HPDE6-E6E7 (cell line): ENCODE measurements around the gene HNRNPA2B1.
"Not testable (repeated sequence)": the region's sequence is repeated elsewhere in the genome, so short reads cannot be mapped to it uniquely, and the experiment has no call there.

Source experiments
- DNase-seq: peaks from one replicate; pipeline ENCODE4 v3.0.0; 2011; ENCODE audit warnings: missing footprints; ENCODE audit errors: extremely low spot score

The HNRNPA2B1 gene

DNA sequence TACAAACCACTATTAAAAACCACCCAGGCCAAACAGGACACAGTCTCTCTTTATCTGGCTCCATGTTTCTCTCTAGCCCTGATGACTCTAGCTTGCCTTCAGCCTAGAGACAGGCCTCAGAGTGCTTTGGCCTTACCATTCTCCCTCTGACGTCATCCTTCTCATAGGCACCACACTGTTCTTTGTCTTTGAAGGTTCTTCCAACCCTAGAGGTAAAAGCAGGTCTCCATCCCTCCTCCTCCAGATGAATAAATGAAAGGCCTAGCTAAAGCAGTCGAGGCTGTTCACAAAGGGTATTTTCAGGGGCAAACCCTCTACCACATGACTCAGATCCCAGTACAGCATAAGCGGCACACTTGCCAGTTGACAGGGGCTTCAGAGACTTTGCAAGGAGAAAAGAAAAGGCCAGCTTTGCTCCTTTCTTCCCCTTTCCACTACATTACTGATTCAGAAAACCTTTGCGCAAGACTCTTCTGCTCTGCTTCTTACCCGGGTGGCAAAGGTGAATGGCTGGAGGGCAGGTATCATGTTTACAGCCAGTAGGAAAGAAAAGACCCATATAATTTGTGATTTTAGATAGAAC lies 33.8 kb downstream of the HNRNPA2B1 start:
- no peak for DNase-seq

DNA sequence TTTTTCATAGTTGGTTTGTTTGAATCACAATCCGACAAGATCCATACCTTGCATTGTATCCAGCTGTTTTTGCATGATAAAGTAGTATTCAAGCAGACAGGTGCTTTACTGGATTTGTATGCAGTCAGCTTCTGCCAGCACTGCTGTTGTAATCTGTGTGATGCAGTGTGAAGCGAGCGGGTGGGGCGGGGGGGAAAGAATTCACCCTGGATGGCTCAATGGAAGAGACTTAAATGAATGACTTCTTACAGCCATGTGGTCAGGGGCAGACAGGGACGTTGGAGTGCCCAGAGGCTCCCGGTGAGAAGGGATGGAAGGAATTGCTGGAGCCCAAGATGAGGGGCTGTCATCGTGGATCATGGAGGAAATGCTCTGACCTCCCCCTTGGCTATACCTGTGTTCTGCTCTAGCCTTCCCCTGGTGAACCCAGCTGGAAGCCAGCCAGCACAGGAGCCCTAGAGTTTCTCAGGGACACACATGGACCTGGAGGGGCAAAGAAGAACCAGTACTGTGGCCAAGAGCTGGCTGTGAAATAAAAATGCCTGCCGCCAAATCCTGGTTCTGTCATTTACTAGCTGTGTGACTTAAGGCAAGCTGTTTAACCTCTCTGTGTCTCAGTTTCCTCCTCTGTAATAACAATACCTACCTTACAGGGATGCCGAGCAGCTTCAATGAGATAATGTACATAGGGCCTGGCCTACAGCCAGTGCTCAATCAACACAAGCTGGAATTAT lies 34.4 kb downstream of the HNRNPA2B1 start:
- DNase-seq = no peak

DNA sequence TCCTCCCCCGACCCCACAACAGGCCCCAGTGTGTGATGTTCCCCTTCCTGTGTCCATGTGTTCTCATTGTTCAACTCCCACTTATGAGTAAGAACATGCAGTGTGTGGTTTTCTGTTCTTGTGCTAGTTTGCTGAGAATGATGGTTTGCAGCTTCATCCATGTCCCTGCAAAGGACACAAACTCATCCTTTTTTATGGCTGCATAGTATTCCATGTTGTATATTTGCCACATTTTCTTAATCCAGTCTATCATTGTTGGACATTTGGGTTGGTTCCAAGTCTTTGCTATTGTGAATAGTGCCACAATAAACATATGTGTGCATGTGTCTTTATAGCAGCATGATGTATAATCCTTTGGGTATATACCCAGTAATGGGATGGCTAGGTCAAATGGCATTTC lies 36.7 kb downstream of the HNRNPA2B1 start:
- not testable (repeated sequence) for DNase-seq

DNA sequence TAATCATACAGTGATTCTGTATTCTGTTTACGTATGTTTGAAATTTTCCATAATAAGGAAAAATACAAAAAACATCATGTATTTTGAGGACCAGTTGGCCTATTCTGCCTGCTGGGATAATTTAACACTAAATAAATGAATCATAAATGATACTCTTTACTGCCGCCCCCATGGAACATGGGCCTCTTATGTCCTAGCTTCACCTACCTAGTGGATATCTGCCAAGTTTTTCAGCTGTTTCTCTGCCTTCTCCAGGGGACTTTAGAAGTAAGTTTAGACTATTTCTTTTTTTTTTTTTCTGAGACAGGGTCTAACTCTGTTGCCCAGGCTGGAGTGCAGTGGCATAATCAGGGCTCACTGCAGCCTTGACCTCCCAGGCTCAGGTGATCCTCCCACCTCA lies 38.1 kb downstream of the HNRNPA2B1 start:
- DNase-seq = no peak

DNA sequence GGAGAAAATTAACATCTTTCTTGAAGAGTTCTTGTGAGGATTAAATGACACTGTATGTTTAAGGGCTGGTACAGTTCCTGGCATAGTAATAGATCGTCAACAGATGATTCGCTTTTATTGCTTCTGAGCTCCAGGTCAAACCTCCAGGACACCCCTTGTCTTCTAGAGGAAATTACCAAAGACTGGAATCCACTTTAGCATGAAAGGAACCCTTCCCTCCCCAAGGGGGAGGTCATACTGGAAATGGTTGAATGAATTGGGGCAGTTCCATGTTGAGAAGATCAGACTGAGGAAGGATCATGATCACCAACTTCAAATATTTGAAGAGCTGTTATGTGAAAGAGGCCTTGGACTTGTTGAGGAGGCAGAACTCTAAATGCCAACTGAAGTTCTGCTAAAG lies 39.6 kb downstream of the HNRNPA2B1 start:
- DNase-seq = no peak

DNA sequence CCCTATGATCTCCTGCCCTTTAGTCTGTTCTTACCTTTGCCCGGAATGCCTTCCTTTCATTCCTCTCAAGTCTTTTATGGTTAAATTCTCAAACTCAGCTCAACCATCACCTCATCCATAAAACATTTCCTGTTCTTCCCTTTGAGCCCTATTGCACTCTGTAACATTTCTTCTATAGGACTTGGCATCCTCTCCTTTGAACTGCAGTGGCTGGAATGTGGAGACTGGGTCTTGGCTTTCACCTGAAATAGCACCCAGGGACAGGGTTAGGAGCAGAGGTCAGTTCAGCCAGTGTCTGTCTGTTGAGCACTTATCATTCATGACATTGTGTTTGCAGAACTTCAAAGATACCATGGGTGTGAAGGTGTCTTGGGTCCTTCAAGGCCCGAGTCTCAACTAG lies 41.3 kb downstream of the HNRNPA2B1 start:
- no peak for DNase-seq

DNA sequence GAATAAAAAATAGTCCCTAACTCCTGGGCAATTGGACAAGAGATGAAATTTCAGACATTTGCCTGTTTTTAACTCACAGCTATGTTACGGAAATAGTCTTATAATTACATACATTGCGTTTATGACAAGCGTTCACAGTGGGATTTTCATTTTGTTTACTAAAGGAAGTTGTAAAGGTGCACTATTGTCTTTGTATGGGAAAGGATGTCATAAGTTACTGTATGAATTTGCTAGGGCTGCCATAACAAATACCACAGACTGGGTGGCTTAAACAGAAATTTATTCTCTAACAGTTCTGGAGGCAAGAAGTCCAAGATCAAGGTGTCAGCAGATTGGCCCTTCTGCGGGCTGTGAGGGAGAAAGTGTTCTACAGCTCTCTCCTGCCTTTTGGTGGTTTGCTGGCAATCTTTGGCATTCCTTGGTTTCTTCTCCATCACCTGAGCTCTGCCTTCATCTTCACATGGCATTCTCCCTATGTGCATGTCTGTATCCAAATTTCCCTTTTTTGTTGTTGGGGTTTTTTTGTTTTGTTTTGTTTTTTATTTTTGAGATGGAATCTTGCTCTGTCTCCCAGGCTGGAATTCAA lies 42.9 kb downstream of the HNRNPA2B1 start:
- no peak for DNase-seq

DNA sequence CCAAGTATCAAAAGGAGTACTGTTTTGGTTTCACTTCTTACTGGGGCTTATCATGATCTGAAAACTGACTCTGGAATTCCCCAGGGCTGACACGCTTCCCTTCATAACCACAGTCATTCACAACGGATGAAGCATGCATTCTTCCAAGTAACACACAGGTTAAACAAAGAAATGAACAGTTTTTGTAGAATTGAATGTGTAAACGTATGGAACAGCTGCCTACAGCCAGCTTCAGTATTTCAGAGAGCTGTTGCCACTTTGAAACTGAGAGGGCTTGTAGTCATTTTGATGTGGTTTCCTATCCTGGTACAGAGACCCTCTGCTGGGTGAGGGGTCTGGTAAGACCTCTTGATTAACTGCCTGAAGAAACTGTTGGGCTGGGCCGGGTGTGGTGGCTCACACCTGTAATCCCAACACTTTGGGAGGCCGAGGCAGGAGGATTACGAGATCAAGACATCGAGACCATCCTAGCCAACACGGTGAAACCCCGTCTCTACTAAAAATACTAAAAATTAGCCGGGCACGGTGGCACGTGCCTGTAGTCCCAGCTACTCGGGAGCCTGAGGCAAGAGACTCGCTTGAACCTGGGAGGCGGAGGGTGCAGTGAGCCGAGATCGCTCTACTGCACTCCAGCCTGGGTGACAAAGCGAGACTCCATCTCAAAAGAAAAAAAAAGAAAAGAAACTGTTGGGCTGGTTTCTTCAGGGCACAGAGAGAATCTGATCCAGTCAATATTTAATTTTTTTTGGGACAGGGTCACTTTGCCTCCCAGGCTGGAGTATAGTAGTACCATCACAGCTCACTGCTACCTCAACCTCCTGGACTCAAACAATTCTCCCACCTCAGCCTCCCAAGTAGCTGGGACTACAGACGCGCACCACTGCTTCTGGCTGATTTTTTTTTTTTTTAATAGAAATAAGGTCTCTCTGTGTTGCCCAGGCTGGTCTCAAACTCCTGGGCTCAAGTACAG lies 43.8 kb downstream of the HNRNPA2B1 start:
- DNase-seq = peak; percentile 71

DNA sequence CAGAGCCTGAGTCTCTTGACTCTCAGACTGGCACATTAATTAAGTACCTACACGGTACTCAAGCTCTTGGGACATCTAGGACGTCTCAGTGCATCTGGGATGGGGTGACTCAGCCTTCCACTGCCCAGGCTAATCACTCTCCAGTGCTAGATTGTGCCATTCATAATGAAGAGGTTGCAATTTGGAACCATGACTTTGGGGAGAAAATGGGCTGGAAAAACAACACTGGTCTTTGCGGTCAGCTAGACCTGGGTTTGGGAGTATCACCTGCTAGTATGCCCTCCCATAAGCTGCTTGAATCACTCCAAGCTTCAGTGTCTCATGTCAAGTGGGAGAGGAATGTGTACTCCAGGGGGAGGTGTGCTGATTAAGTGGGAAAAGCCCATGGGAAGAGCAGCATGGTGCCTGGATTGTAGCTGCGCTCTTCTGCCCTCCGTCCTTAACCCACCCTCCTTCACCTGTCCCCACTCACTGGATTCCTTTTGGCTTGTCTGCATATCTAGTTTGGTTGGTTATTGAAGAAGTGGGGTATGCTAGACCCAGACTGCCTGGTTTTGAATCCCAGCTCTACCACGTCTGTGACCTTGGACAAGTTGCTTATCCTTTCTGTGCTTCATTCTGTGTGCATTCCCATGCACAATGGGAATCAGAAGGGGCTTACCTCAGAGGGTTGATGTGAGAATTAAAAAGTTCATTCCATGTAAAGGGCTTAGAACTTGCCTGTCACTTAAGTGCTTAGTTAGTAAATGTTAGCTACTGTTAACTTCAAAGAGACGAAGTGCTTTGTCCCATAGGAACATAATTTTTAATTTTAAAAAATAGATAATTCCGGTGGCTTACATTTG lies 44.8 kb downstream of the HNRNPA2B1 start:
- peak; percentile 50 for DNase-seq

DNA sequence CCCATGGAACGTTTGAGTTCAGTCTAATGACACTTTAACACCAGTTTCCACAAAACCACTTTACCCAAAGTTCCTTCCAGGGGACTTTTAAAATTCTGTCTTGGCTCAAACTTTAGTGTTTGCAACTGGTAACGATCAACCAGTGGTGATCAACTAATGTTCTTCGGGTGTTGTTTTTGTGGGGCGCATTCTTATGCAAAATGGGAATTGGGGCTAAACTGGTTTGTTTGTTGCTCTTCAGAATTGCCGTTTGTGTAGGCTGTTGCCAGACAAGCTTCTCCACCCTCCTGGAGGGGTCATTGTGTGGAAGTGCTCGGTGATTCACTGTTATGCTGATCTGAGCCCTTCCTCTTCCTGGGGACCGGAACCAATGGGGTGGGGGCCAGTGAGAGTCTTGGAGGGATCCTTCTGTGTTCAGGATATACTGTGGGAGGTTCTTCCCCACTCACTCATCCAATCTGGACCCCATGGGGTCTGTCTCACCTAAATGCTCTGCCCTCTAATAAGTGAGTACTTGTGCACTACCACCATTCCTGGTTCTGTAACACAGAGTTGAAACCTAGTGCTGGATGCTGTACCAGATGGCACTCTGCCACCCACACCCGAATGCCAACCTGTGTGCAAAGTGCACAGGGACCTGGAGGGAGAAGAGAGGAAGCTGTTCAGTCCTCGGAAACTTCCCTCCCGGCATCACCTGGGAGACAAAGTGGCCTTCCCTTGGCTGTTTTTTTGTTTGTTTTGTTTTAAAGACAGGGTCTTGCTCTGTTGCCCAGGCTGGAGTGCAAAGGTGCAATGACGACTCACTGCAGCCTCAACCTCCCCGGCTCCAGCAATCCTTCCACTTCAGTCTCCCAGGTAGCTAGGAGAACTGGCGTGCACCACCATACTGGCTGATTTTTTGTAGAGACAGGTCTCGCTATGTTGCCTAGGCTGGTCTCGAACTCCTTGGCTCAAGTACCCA lies 46.4 kb downstream of the HNRNPA2B1 start:
- peak; percentile 52 for DNase-seq

DNA sequence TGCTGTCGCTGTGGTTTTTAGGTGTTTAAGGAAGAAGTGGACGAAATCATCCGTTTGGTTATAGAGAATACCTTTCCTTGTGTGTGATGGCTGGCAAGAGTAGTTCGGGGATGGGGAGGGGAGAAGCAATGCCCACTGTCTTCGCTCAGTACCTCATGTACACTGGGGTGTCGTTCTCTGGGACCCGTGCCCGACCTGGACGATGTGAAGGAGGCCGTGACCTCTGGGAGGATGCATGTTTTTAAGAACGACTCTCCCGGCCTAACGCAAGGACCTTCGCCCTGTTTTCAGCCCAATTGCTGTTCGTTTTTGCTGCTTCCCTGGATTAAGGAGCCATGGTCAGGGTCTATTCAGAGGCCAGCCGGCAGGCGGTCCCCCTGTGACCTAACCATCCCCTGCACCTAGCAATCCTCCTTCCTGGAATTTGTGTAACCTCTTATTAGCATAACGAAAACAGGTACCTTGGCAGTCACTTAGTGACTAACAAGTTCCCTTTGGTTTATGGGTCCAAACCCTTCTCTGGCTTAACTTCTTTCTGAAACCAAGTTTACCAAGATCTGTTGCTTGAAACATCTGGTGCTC lies 47.2 kb downstream of the HNRNPA2B1 start:
- DNase-seq = no peak

DNA sequence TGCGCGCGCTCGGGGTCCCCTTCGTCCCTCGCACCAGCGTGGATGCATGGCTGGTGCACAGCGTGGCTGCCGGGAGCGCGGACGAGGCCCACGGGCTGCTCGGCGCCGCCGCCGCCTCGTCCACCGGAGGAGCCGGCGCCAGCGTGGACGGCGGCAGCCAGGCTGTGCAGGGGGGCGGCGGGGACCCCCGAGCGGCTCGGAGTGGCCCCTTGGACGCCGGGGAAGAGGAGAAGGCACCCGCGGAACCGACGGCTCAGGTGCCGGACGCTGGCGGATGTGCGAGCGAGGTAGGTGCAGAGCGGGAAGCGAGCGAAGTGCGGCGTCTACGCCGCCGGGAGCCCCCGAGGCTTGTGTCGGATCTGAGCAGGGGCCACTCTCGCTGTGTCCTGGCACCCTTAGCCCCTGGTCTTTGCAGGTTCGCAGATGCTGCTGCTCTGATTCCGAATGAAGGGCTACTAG lies 47.7 kb downstream of the HNRNPA2B1 start:
- DNase-seq = not testable (repeated sequence)

DNA sequence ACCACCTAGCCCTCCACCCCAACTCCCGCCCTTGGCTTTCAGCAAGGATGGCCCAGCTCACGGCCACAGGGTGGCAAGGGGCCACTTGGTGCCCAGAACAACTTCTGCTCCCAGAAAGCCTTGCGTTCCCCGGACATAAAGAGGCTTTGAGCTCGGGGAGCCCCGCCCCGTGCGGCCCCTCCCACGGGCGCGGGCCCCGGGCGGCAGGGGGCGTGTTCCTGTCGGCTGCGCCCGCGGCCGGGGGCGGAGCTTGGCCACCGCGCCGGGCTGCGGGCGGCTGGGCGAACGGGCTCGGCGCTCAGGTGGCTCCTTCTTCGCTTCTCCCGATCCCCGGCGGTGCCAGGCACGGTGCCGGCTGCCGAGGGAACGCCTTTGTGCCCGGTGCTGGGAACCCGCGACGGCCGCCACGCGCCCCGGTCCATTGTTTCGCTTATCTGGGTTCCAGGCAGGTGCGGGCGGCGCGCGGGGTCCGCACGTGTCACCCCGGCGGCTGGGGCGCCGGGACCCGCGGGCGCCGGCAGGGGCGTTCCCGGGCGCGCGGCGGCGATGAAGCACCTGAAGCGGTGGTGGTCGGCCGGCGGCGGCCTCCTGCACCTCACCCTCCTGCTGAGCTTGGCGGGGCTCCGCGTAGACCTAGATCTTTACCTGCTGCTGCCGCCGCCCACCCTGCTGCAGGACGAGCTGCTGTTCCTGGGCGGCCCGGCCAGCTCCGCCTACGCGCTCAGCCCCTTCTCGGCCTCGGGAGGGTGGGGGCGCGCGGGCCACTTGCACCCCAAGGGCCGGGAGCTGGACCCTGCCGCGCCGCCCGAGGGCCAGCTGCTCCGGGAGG lies 48.4 kb downstream of the HNRNPA2B1 start, which contains the start of gene NFE2L3:
Gene NFE2L3, plus strand, starts transcription at position 246 of the 829 bp plus-strand sequence. Its CDS starts 301 bp downstream, at position 547.
- DNase-seq = peak; percentile 66

DNA sequence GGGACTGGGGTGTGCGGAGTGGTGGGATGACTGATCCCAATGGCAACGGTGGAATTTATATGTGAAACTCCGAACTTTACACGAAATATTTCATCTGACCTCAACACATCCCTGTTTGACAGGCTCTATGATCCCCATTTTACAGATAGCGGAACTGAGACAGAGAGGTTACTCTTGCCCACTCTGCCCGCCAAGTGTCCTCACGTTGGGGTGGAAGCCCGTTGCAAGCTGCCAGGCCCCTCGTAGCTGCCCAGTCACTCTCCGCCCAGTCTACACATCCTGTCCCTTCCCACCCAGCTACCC lies 48.9 kb downstream of the HNRNPA2B1 start:
- no peak for DNase-seq

DNA sequence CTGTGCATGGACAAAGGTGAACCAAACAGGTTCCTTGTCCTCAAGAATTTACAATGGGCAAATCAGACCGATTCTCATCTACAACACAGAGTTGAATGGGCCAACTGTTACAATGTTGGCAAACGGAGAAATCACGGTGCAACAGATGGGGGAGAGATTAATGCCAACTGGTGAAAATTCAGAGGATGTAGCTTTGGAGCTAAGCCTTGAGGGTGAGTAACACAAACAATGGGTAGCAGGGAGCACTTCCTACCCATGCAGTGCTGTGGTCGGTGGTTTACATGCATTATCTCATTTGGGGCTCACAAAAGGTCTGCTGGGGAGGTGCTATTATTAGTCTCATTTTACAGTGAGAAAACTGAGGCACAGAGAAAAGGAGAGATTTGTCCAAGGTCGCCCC lies 49.5 kb downstream of the HNRNPA2B1 start:
- DNase-seq = no peak

DNA sequence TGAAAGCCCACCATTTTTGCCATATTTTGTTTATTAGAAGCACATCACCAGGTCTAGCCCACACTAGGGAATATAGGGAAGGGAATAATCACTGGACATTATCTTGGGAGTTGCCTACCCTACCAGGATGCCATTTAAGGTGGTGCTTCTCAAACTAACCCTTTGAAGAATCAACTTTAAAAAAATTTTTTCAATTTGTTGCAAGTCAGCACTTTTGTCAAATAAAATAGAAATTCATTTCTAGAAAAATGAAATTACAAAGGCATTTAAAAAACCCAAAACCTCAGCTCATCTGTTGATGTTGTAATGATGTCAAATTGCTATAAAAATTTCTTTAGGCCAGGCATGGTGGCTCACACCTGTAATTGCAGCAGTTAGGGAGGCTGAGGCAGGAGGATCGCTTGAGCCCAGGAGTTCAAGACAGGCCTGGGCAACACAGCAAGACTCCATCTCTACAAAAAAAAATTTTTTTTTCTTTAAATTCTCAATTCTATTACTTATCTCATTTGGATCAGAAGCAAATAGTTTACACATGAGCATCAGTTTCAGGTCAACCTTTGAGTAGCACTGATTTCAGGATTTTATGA lies 51.1 kb downstream of the HNRNPA2B1 start:
- DNase-seq = no peak

DNA sequence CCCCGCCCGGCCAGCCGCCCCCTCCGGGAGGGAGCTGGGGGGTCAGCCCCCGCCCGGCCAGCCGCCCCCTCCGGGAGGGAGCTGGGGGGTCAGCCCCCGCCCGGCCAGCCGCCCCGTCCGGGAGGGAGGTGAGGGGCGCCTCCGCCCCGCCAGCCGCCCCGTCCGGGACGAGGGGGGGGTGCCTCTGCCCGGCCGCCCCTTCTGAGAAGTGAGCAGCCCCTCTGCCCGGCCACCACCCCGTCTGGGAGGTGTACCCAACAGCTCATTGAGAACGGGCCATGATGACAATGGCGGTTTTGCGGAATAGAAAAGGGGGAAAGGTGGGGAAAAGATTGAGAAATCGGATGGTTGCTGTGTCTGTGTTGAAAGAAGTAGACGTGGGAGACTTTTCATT lies 52.2 kb downstream of the HNRNPA2B1 start:
- not testable (repeated sequence) for DNase-seq

DNA sequence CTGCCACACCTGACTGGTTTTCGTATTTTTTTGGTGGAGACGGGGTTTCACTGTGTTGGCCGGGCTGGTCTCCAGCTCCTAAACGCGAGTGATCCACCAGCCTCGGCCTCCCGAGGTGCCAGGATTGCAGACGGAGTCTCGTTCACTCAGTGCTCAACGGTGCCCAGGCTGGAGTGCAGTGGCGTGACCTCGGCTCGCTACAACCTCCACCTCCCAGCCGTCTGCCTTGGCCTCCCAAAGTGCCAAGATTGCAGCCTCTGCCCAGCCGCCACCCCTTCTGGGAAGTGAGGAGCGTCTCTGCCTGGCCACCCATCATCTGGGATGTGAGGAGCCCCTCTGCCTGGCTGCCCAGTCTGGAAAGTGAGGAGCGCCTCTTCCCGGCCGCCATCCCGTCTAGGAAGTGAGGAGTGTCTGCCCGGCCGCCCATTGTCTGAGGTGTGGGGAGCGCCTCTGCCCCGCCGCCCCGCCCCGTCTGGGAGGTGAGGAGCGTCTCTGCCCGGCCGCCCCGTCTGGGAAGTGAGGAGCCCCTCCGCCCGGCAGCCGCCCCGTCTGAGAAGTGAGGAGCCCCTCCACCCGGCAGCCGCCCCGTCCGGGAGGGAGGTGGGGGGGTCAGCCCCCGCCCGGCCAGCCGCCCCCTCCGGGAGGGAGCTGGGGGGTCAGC lies 52.8 kb downstream of the HNRNPA2B1 start:
- not testable (repeated sequence) for DNase-seq
